EL (cell line): ENCODE measurements around the gene ZFYVE19.
A peak's percentile ranks its signal among the peaks of the same experiment; 100 is the strongest.

Source experiments
- DNase-seq: peaks from one replicate; pipeline ENCODE4 v3.0.0-alpha.2; 2016

ZFYVE19 gene

DNA sequence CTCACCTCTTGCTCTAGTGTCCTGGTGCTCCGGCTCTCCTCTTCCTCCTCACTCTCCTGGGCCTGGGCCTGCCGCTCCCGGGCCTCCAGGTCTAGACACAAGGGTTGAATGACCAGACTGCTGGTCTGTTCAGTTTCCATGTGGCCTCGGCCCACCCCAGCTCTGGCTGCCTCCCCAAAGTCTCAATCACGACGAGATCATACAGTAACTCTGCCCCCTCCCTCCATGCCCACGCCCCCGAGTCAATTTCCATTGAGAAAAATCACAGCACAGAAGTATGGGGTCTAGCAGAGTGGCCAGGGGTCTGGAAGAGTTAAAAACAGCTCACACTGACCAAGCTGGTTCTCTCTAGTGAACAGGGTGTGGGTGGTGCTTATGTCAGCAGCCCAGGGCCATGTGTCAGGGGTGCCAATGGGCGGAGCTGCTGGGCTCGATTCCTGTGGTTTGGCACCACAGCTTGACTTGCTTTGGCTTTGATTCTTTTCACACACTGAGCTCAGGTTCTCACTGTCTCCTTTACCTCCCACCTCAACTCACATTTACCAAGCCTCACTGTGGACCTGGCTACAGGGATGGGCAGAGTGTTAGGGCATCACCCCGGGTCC is 30.2 kb upstream of the ZFYVE19 start:
- DNase-seq: peak; percentile 69

DNA sequence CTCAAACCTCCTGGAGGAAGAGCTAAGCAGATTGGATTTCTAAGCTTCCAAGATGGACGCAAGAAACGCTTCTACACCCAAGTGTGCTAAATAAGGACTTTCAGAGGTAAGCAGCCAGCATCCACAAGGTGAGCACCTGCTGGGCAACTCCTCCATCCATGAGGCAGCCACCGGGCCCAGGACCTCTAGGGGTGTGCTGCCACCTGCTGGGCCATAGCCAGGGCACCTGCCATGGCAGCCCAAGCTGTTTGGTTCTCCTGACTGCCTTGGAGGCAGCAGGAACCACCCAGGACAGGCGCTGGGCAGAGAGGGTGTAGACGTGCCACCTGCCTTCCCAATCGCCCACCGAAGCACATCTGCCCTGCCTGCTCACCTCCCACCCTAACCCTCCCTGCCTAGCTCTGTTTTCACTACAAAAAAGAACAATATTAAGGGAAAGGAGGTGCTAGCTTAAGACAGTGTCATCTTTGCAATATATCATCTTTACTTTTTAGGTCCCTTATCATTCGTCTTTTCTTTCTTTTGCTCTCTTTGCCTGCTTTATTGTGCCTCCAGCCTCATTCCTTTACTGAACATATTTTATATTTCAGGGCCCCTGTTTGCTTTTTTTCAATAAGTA is 24.2 kb upstream of the ZFYVE19 start:
- peak; percentile 23 for DNase-seq

DNA sequence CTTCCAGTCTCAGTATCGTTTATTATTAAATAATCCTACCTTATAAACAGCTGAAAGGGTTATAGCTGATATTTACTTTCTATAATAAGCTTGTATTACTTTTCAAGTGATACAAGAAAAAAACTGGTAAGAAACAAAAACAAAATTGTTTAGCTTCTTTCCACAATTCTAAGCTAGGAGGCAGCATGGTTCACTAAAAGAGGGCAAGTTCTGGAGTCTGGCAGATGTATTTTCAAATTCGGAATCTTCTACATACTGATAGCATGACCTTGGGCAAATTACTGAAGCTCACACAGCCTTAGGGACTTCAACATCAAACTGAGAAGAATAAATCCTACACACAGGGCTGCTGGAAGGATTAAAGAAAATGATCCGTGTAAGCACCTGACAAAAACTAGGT is 21.7 kb upstream of the ZFYVE19 start:
- DNase-seq: no peak

DNA sequence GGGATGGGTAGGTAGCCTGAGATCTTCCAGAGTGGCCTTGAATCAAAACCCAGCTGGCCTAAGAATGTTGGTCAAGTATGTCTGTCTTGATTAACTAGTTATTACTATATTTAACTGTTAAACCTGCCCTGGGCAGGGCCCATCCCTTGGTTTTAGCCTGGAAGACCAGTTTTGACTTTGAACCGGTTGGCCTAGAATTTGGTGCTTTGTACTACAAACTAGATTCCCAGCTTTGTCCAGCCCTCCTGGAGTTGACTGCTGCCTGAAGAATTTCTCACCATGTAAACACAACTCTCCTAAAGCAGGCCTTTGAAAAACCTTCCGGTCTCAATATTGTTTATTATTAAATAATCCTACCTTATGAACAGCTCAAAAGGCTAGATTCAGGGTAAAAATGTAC is 21.1 kb upstream of the ZFYVE19 start:
- DNase-seq: no peak

DNA sequence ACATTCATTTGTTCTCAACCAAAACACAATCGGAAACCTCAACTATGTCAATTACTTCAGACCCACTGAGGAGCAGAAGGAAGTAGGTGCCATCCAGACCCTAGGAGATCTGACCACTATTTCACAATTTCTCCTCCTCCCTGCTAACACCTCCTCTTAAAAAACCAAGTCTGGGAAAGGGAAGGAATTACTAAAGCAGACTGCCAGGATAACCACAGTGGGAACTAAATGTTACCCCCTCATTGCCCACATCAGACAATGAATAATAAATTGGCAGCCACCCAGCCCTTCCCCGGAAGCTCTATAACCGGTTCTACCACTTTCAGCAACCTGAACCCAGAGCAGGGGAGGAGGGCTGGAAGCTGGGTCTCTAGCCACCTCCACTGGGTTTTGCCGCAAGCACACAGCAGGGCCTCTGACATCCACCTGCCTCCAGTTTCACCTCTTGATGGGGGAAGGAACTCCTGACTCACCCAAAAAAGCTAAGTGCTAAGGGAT is 19.5 kb upstream of the ZFYVE19 start:
- DNase-seq: peak; percentile 81

DNA sequence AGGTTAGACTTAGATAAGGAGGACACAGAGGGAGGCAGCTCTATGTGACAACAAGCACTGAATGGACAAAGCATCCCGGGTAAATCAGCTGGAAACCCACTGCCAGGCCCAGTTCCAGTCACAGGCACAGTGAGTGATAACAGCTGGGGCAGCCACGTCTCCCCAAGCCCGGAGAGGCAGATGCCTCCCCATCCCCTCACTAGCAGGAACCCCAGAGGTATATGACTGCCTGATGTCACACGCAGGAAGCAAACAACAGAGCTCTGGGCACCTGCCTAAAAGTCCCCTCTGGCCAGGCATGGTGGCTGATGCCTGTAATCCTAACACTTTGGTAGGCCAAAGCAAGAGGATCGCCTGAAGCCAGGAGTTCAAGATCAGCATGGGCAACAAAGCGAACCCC is 18.9 kb upstream of the ZFYVE19 start:
- DNase-seq: no peak

DNA sequence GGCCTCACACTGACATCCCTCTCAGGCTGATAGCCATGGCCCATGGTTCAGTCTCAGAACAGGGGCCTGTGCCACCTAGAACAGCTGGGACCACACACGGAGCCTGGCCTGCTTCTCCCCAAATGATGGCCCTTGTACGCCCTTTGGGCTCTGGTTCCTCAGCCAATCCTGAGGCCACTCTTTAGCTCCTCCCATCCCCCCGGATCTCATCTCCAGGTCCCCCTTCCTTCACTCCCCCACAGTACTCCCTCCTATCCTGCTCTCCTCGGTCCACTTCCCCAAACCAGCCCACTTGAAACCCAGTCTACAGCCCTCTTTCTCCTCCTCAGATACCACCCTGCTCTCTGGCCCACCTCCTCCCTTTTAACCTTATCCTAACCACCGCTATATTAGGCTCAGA is 17.8 kb upstream of the ZFYVE19 start:
- no peak for DNase-seq

DNA sequence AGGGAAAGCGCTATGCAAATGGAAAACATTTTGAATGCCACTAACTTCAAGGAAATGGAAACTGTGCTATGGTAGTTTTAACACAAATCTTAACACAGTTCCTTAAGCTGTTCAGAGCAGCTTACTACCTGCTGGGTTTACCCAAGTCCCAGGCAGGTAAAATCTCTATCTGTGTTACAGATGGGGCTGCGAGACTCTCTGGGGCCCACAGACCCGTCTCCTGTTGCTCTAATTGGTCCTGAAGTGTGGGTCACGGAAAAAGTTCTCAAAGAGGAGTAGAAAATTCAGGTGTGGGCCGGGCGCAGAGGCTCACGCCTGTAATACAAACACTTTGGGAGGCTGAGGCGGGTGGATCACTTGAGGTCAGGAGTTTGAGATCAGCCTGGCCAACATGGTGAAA is 16.9 kb upstream of the ZFYVE19 start:
- DNase-seq: no peak

DNA sequence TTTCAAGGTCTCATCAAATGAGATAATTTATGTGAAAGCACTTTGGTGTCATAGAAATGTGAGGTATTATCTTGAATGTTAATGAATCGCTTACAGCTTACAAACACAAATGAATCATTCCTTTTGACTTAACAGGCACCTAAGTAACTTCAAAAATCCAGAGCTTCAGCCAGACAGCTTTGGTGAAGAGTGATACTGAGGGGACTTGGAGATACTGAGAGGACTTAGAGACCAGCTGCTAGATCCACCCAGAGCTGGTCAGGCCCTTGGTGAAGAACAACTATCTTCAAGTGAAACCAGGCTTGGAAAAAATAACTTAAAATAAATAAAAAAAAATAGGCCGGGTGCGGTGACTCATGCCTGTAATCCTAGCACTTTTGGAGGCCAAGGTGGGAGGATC is 16.2 kb upstream of the ZFYVE19 start:
- no peak for DNase-seq

DNA sequence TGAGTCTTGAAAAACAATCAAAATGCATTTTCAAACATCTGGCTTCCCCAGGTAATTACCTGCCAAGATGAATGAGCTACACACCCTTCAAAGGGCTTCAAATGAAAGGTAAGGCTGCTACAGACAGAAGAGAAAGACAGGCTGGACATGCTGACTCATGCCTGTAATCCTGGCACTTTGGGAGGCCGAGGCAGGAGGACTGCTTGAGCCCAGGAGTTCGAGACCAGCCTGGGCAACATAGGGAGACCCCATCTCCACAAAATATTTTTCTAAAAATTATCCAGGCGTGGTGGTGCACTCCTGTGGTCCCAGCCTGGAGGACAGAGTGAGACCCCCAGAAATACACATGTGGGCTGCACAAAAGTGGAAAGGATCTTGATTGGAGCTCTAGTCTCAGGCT is 14.5 kb upstream of the ZFYVE19 start:
- no peak for DNase-seq

DNA sequence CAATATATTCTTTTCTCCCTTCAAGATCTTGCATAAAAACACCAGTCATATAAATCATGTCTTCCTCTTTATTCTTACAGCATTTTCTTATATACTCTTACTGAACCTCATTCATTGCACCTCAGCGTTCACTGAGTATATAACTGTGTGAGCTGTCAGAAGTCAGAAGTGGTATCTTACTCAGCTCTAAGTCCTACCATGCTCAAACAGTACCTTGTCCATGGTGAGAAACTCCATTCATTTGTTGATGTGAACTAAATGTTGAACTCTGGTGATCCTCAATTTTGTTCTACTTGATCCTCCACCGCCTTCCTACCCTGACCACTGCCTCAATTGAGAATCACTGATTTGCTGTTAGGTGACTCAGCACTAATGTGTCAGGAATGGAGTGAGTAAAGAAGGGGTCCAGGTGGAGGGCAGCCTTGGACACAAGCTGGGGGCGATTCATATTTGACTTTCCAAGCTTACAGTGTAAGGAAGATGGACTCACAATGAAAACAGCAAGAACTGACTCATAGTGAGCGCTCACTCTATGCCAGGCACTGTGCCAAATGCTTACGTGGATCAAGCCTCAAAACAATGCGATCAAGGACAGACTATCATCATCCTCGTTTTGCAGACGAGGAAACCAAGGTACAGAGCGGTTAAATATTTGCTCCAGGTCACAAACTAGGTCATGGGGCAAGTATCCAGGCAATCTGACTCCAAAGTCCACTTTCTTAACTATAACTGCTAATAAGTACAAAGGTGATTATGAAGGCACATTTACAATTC is 13.5 kb upstream of the ZFYVE19 start:
- peak; percentile 93 for DNase-seq

DNA sequence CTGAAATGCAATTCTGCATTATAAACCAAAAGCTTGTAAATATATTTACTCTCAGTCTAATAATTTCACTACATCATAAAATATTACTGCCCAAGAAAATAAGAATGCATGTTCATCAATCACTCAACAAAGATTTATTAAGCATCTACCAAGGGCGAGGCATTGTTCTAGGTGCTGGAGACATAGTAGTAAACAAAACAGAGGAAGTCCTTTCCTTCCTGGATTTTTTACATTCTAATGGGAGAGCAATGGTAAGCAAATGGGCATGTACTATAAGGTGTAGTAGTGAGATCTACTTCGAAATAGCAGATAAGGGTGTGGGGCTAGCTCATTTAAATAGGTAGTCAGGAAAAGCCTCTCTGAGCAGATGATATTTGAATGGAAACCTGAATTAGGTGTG is 10.8 kb upstream of the ZFYVE19 start:
- no peak for DNase-seq

DNA sequence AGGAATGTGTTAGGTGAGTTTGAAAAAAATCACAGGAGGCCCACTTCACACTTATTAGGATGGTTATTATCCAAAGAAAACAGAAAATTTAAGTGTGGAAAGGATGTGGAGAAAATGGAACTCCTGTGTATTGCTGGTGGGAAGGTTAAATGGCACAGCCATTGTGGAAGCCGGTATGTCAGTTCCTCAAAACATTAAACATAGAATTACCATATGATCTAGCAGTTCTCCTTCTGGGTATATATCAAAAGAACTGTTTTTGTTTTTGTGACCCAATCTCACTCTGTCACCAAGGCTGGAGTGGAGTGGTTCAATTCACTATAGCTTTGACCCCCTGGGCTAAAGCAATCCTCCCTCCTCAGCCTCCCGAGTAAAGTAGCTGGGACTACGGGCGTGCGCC is 10.4 kb upstream of the ZFYVE19 start:
- no peak for DNase-seq

DNA sequence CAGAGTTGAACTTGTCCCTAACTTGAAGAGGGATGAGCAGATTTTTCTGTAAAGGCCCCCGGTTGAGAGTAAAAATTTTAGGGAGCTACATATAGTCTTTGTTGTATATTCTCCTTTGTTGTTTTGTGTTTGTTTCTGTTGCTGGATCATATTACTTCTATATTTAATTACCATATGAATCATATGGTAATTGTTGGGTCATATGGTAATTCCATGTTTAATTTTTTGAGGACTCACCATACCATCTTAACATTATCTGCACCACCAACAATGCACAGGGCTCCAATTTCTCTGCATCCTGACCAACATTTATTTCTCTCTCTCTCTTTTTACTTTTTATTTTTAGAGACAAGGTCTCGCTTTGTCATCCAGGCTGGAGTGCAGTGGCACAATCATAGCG is 7.4 kb upstream of the ZFYVE19 start:
- no peak for DNase-seq

DNA sequence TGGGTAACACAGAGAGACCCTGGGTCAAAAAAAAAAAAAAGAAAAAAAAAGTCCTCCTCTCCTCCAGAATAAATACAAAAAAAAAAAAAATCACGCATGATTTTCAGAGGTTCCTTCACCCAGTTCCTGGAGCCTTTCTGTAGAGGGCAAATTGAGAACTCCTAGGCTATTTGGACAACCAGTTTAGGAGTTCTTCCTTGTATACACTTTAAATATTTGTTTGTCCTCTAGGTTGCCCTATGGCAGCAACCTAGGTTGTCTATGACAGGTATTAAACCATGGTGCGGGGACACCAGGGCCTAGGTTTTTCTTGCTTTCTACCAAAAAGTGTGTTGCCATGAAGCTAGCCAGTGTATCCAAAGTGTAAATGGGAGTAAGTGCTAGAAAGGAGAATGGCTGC is 3.8 kb upstream of the ZFYVE19 start:
- DNase-seq: no peak

DNA sequence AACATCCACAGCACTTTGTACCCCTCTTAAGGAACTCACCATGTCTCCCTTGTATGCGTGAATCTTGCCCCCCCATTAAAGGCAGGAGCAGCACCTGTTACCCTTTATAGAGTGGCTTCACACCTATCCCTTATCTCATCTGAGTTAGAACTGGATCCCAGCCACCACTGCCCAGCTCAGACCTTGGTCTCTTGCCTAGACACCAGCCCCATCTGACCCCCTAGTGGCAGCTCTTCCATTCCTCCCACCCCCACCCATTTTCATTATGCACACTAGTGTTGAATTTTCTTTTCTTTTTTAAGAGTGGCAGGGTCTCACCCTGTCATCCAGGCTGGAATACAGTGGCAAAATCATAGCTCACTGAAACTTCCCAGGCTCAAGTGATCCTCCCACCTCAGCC is 3.2 kb upstream of the ZFYVE19 start:
- DNase-seq: no peak

DNA sequence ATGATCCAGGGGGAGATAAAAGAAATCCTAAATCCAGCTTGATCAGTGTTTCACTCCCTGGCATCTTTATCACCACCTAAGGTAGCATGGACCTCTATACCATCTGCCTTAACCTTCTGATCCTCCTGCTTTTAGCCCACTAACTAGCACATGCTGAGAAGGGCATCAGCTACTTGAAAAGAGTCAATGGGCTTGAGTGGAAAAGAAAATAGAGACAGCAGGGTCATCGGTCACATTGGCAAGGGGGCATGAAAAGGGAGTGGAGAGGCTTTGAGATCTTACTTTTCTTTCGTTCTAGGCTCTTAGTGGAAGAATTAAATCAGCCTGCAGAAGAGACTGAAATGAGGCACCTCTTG is 239 bp upstream of the ZFYVE19 start:
- DNase-seq: no peak

DNA sequence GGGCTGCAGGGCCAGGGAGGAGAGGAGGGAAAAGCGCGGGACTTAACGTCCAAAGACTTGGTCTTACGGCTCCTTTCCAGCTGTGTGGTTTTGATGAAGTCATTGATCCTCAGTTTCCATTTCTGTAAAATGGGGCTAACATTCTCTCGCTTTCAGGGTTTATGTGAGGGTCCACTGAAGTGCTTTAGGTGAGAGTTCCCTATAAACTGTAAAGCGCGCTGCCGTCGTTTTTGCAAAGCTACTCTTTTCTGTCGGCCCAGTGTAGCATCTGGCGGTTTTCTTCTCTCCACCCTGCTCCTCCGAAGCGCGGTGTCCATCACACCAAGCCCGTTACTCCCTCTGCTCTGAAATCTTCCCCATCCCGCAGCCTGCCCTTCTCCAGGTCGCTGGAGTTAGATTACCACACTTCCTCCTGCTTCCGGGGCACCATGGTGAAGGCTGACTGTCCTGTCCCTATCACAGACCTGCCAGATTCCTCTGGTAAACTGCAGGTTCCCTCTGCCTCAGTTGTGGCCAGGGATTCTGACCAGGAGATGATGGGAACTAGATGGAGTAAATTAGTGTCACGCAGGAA is 1.1 kb downstream of the ZFYVE19 start:
- DNase-seq: peak; percentile 26

DNA sequence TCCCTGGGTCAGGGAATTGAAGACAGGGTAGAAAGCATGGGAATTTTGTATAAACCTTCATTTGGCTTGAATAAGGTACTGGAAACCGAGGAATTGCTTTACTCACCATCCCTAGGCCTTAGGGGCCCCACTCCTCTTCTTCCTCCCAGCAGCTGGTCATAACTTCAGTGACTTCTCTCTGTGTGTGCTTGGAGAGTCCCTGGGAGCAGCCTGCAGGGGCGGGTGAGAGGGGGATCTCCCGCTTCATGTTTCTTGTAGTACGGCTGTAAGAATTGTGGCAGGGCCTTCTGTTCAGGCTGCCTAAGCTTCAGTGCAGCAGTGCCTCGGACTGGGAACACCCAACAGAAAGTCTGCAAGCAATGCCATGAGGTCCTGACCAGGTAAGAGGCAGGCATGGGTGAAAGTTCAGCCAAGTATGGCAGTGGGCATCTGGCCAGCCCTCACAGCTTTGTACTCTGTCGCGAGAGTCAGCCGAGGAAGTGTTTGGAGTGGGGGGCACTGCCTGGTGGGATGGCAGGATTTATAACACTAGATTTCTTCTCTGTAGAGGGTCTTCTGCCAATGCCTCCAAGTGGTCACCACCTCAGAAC is 2.1 kb downstream of the ZFYVE19 start:
- DNase-seq: no peak

DNA sequence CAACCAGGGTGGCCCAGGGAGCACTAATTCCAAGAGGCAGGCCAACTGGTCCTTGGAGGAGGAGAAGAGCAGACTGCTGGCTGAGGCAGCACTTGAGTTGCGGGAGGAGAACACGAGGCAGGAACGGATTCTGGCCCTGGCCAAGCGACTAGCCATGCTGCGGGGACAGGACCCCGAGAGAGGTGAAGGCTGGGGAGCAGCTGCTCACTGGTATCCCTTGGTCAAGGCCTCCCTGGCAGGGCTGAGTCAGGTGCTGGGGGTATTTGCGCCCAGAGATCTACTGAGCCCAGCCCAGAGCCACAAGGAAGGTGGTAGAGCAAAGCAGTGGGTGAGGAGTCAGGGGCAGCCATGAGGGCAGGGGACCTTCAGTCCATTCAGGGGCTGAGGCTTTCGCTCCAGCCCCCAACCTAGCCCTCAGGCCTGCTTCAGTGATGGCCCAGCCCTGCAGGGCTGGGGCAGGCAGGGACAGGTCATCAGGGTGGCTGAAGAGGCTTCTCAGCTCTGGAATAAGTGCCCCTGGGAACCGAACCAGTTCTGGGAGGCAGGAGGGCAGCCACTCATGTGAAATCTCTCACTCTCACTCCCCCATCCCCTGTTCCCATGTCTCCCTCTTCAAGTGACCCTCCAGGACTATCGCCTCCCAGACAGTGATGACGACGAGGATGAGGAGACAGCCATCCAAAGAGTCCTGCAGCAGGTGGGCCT is 6.0 kb downstream of the ZFYVE19 start:
- DNase-seq: no peak

DNA sequence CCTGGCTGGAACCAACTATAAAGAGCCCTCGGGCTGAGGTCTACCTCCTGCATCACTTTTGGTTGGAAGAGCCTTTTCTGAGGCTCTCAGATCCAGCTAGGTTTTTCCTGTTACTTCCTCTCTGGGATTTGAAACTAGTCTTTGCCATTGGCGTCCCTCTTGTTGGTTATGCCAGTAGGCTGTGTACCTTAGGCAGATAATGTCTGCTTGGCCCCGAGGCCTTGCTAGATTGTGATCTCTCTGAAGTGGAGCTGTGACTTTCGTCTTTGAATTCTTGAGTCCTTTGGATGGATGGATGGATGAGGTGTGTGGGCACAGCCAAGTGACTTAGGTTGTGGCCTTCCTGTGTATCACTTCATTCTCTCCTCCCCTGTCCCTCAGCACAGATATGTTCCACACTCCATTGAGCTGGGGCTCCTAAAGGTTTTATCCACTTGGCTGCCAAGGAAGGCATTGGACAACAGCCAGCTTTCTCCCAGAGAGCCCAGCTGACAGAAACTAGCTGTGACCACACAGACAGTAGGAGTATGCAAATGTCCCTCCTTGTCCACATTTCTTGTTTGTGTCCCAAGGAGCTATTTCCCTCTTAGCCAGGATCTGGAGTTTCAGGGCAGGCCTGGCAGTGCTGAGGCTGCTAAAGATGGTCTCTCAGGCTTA is 8.3 kb downstream of the ZFYVE19 start:
- no peak for DNase-seq

DNA sequence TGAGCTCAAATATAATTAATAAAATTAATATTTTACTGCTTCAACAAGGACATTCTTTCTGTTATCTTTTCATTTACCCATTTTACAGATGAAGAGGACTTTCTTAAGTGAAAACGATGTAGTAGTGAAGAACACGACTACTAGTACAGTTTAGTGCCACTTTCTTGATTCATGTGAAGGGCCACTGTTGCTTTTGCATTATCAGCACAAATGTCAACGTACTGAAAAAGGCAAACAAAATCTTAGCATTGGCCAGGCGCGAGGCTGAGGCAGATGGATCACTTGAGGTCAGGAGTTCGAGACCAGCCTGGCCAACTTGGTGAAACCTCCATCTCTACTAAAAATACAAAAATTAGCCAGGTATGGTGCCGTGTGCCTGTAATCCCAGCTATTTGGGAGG is 12.2 kb downstream of the ZFYVE19 start:
- DNase-seq: no peak

DNA sequence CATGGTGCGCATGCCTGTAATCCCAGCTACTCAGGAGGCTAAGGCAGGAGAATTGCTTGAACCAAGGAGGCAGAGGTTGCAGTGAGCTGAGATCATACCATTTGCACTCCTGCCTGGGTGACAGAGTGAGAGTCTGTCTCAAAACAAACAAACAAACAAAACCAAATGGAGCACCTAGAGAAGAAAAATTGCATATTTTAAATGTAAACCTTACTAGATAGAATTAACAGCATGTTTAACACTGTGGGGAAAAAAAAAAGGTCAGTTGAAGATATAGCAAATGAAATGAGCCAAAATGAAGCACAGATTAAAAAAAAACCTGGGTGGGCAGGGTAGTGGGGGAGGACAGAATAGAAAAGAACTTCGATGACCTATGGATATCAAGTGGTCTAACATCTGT is 14.3 kb downstream of the ZFYVE19 start:
- no peak for DNase-seq
